ENCODE results near the gene SEMA7A.

SEMA7A gene

GRCh38 chr15:74383286-74383685 is 50.5 kb downstream of the SEMA7A start:
- DNase-seq (ENCODE audit: insufficient read length, low spot score) (no peak), FAIRE-seq (no peak)
- TF ChIP-seq TAF1 (IDR thresholded peaks at IDR 0.05; ENCODE audit: low read depth, low read length): no peak
- no peak for TF ChIP-seq PAX5 (IDR thresholded peaks at IDR 0.05; ENCODE audit: insufficient read depth, low read length, severe bottlenecking)
- no peak for TF ChIP-seq SPI1 (IDR thresholded peaks at IDR 0.05; ENCODE audit: low read depth, low read length)
- no peak for TF ChIP-seq POLR2AphosphoS5 (IDR thresholded peaks at IDR 0.05; ENCODE audit: low read depth, low read length)
- TF ChIP-seq POLR2A (IDR thresholded peaks at IDR 0.05; ENCODE audit: low read depth, low read length): no peak
- TF ChIP-seq POU2F2 (IDR thresholded peaks at IDR 0.05; ENCODE audit: low read depth, low read length): no peak

- FAIRE-seq (peak; percentile 88), DNase-seq (ENCODE audit: insufficient read length, low spot score) (peak; percentile 74)
These were observed 51.5 kb downstream of the SEMA7A start for GRCh38 chr15:74382004-74382816.

GRCh38 chr15:74381481-74381880 is 52.3 kb downstream of the SEMA7A start:
- FAIRE-seq: no peak
- no peak for TF ChIP-seq POLR2A (IDR thresholded peaks at IDR 0.05; ENCODE audit: low read depth, low read length)
- no peak for TF ChIP-seq POU2F2 (IDR thresholded peaks at IDR 0.05; ENCODE audit: low read depth, low read length)
- TF ChIP-seq SPI1 (IDR thresholded peaks at IDR 0.05; ENCODE audit: low read depth, low read length): no peak
- no peak for TF ChIP-seq POLR2AphosphoS5 (IDR thresholded peaks at IDR 0.05; ENCODE audit: low read depth, low read length)
- no peak for TF ChIP-seq TAF1 (IDR thresholded peaks at IDR 0.05; ENCODE audit: low read depth, low read length)
- no peak for TF ChIP-seq PAX5 (IDR thresholded peaks at IDR 0.05; ENCODE audit: insufficient read depth, low read length, severe bottlenecking)
- DNase-seq (ENCODE audit: insufficient read length, low spot score): no peak

More at GRCh38 chr15:74382004-74382816, 51.5 kb downstream of the SEMA7A start:
- peak; percentile 59; the same call in 1 of the 2 replicates for TF ChIP-seq POU2F2 (IDR thresholded peaks at IDR 0.05; ENCODE audit: low read depth, low read length)
- 0 out of 2 replicates have a peak, but pooled peaks have one; percentile 2 for TF ChIP-seq SPI1 (IDR thresholded peaks at IDR 0.05; ENCODE audit: low read depth, low read length)
- TF ChIP-seq POLR2AphosphoS5 (IDR thresholded peaks at IDR 0.05; ENCODE audit: low read depth, low read length): no peak
- TF ChIP-seq PAX5 (IDR thresholded peaks at IDR 0.05; ENCODE audit: insufficient read depth, low read length, severe bottlenecking): no peak
- no peak for TF ChIP-seq POLR2A (IDR thresholded peaks at IDR 0.05; ENCODE audit: low read depth, low read length)
- no peak for TF ChIP-seq TAF1 (IDR thresholded peaks at IDR 0.05; ENCODE audit: low read depth, low read length)

GRCh38 chr15:74381190-74381453 is 52.6 kb downstream of the SEMA7A start:
- DNase-seq (ENCODE audit: insufficient read length, low spot score): no peak
- no peak for TF ChIP-seq POLR2A (IDR thresholded peaks at IDR 0.05; ENCODE audit: low read depth, low read length)
- no peak for TF ChIP-seq TAF1 (IDR thresholded peaks at IDR 0.05; ENCODE audit: low read depth, low read length)
- no peak for TF ChIP-seq POU2F2 (IDR thresholded peaks at IDR 0.05; ENCODE audit: low read depth, low read length)
- no peak for TF ChIP-seq SPI1 (IDR thresholded peaks at IDR 0.05; ENCODE audit: low read depth, low read length)
- TF ChIP-seq PAX5 (IDR thresholded peaks at IDR 0.05; ENCODE audit: insufficient read depth, low read length, severe bottlenecking): no peak
- no peak for TF ChIP-seq POLR2AphosphoS5 (IDR thresholded peaks at IDR 0.05; ENCODE audit: low read depth, low read length)
- FAIRE-seq: no peak

- FAIRE-seq: no peak
- DNase-seq (ENCODE audit: insufficient read length, low spot score): no peak
- TF ChIP-seq PAX5 (IDR thresholded peaks at IDR 0.05; ENCODE audit: insufficient read depth, low read length, severe bottlenecking) (no peak), POLR2A (IDR thresholded peaks at IDR 0.05; ENCODE audit: low read depth, low read length) (no peak), POU2F2 (IDR thresholded peaks at IDR 0.05; ENCODE audit: low read depth, low read length) (no peak), POLR2AphosphoS5 (IDR thresholded peaks at IDR 0.05; ENCODE audit: low read depth, low read length) (no peak), TAF1 (IDR thresholded peaks at IDR 0.05; ENCODE audit: low read depth, low read length) (no peak)
These were observed 53.2 kb downstream of the SEMA7A start for GRCh38 chr15:74380361-74381189.

- FAIRE-seq (peak; percentile 85), DNase-seq (ENCODE audit: insufficient read length, low spot score) (no peak)
- no peak for TF ChIP-seq POLR2AphosphoS5 (IDR thresholded peaks at IDR 0.05; ENCODE audit: low read depth, low read length)
- no peak for TF ChIP-seq TAF1 (IDR thresholded peaks at IDR 0.05; ENCODE audit: low read depth, low read length)
- TF ChIP-seq PAX5 (IDR thresholded peaks at IDR 0.05; ENCODE audit: insufficient read depth, low read length, severe bottlenecking): no peak
- no peak for TF ChIP-seq SPI1 (IDR thresholded peaks at IDR 0.05; ENCODE audit: low read depth, low read length)
These were observed 54.9 kb downstream of the SEMA7A start for GRCh38 chr15:74378848-74379247.

- TF ChIP-seq POU2F2 (IDR thresholded peaks at IDR 0.05; ENCODE audit: low read depth, low read length) (no peak), POLR2A (IDR thresholded peaks at IDR 0.05; ENCODE audit: low read depth, low read length) (no peak), POLR2AphosphoS5 (IDR thresholded peaks at IDR 0.05; ENCODE audit: low read depth, low read length) (no peak), TAF1 (IDR thresholded peaks at IDR 0.05; ENCODE audit: low read depth, low read length) (no peak), SPI1 (IDR thresholded peaks at IDR 0.05; ENCODE audit: low read depth, low read length) (no peak), PAX5 (IDR thresholded peaks at IDR 0.05; ENCODE audit: insufficient read depth, low read length, severe bottlenecking) (no peak)
- FAIRE-seq (no peak), DNase-seq (ENCODE audit: insufficient read length, low spot score) (no peak)
These were observed 55.7 kb downstream of the SEMA7A start for GRCh38 chr15:74377831-74378766.

- TF ChIP-seq POLR2AphosphoS5 (IDR thresholded peaks at IDR 0.05; ENCODE audit: low read depth, low read length) (no peak), PAX5 (IDR thresholded peaks at IDR 0.05; ENCODE audit: insufficient read depth, low read length, severe bottlenecking) (no peak), TAF1 (IDR thresholded peaks at IDR 0.05; ENCODE audit: low read depth, low read length) (no peak), POU2F2 (IDR thresholded peaks at IDR 0.05; ENCODE audit: low read depth, low read length) (no peak), SPI1 (IDR thresholded peaks at IDR 0.05; ENCODE audit: low read depth, low read length) (no peak), POLR2A (IDR thresholded peaks at IDR 0.05; ENCODE audit: low read depth, low read length) (no peak)
- no peak for FAIRE-seq
- no peak for DNase-seq (ENCODE audit: insufficient read length, low spot score)
These were observed 56.8 kb downstream of the SEMA7A start for GRCh38 chr15:74376825-74377581.
